NAMALWA (cell line): ENCODE measurements around the gene VSIR.

Experiments
- DNase-seq: peaks from one replicate; pipeline ENCODE4 v3.0.0-alpha.2; 2015; ENCODE audit warnings: low spot score

Gene VSIR

DNA sequence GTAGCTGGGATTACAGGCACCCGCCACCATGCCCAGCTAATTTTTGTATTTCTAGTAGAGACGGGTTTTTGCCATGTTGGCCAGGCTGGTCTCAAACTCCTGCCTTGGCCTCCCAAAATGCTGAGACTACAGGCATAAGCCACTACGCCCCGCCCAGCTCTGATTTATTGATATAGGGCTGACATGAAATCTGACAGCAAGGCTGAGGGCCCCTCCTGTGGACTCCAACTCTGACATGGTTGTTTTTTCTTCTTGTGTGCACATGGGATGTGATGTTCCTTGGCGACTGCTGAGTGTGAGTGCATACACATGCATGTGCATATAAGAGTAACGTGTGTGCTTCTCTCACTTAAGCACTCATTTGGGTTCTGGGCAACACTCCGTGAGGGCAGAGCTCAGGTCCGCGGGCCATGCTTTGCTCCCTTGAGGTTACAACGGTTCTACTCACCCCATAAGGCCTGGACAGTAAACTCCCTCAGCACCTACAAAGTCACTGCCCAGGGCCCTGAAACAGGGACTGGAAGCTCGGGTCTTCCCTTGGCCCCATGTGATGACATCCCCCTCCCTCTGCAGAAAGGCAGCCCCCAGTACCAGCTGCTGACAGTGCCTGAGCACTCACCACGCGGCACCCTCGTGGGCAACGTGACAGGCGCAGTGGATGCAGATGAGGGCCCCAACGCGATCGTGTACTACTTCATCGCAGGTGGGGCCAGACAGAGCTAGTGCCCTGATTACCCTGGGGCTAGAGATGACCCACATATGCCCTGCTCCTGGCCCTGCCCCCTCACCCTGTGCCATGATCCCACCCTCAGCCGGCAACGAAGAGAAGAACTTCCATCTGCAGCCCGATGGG is 33.6 kb upstream of the VSIR start:
- no peak for DNase-seq

DNA sequence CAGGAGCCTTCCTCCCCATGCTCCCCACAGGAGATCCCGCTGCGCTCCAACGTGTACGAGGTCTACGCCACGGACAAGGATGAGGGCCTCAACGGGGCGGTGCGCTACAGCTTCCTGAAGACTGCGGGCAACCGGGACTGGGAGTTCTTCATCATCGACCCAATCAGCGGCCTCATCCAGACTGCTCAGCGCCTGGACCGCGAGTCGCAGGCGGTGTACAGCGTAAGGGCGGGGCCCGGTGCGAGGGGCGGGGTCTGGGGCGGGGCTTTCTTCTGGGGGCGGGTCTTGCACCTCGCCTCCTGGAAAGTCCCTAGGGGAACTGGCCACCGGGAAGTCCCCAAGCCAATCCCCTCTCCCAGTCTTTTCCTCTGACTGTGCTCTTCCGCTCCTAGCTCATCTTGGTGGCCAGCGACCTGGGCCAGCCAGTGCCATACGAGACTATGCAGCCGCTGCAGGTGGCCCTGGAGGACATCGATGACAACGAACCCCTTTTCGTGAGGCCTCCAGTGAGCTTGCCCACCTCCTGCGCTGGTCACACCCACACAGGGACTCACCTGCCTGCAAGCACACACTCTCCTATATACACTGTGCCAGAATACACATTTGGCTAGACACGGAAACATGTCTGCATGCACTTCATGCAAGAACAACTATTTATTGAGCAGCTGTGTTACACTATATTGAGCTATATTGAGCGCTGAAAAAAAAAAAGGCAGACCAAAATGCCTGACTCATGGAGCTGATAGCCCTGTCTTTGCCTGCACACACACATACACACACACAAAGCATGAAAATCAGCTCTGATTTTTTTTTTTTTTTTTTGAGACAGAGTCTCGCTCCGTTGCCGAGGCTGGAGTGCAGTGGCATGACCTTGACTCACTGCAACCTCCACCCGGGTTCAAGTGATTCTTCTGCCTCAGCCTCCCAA is 32.7 kb upstream of the VSIR start:
- DNase-seq, result no peak

GRCh38 chr10:71804077-71804476 is 30.8 kb upstream of the VSIR start:
- DNase-seq, result no peak

DNA sequence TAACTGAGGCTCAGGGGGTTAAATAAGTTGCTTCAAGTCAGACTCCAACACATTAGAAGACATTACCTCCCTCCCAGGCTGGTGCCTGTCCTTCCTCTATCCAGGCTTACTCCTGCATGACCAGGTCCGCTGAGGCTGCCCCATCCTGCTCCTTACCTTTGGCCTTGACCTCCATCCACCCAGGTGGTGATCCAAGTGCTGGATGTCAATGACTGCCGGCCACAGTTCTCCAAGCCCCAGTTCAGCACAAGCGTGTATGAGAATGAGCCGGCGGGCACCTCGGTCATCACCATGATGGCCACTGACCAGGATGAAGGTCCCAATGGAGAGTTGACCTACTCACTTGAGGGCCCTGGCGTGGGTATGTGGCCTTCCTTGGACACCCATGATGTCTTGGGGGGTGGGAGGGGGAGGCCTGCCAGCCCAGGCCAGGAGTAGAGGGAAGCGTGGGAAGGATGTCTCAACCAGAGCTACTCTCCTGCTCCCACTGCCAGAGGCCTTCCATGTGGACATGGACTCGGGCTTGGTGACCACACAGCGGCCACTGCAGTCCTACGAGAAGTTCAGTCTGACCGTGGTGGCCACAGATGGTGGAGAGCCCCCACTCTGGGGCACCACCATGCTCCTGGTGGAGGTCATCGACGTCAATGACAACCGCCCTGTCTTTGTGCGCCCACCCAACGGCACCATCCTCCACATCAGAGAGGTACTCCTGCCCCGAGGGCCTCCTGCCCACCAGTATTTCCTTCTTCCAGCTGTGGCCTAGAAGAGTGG is 29.6 kb upstream of the VSIR start:
- no peak for DNase-seq

DNA sequence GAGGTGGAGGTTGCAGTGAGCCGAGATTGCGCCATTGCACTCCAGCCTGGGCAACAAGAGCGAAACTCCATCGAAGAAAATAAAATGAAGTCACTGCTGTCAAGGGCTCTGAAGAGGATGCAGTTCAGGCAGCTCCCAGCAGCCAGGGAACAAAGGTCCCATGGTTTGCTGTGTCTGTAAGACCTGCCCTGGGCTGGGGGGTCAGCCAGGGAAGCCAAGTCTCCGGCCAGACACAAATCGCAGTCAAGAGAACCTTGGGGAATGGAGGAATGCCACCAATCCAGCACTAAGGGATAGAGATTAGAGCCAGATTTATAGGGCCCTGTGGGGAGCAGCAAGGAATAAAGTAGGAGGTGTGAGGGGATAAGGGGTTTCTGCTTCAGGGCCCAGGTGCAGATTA is 28.9 kb upstream of the VSIR start:
- DNase-seq, result no peak

- DNase-seq, result peak; percentile 46
Observed at GRCh38 chr10:71801361-71801760, 28.0 kb upstream of the VSIR start.

- no peak for DNase-seq
Observed at GRCh38 chr10:71799608-71800453, 26.5 kb upstream of the VSIR start.

GRCh38 chr10:71799112-71799511 is 25.8 kb upstream of the VSIR start:
- no peak for DNase-seq

DNA sequence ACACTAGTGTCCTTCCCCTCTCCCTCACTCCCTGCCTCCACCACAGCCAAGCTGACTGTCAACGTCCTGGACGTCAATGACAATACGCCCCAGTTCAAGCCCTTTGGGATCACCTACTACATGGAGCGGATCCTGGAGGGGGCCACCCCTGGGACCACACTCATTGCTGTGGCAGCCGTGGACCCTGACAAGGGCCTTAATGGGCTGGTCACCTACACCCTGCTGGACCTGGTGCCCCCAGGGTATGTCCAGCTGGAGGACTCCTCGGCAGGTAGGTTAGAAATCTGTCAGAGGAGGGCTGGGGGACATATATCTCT is 24.9 kb upstream of the VSIR start:
- no peak for DNase-seq

GRCh38 chr10:71797533-71798307 is 24.4 kb upstream of the VSIR start:
- DNase-seq, result no peak

DNA sequence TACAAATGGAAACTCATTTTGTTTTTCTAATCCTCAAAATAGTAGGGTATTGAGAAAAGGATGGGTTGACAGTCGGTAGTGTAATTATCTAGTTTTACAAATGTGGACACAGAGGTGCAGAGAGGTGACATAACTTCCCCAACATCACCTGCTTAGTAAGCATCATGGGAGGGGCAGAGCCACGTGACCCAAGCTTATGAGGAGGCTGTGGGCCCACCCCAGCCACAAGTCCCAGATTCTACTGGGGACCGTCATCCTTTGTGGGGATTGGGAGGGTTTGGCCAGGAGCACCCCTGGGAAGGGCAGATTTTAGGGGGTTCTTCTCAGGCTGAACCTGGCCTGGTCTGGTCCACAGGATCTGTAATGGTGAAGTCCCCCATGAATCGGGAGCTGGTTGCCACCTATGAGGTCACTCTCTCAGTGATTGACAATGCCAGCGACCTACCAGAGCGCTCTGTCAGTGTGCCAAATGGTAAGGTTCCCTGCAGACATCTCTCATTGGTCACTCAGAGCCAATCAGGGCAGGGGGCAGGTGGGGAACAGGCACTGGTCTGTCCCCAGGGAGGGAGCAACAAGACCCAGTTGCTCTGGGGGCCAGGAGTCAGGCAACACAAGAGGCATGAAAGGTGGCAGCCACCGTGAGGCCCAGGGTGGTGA is 23.6 kb upstream of the VSIR start:
- DNase-seq, result peak; percentile 36

DNA sequence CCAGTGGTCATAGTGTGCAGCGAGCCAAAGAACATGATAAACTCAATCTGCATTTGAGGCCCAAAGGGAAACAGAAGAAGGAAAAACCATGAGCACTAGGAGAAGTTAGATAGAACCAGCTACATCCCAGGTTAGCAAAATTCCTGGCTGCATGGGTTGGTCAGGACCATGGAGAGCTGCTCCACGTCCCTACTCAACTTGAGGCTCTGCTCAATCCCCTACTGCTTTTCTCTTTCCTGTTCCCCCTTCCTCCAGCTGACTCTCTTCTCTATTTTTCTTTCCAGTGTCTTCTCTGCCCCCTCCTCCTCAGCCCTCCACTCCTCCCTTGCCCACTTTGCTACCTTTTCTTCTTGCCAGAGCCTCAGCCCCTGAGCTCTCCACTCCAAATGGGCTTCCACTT is 21.9 kb upstream of the VSIR start:
- no peak for DNase-seq

GRCh38 chr10:71790749-71791440 is 17.6 kb upstream of the VSIR start:
- DNase-seq, result no peak

- no peak for DNase-seq
Observed at GRCh38 chr10:71789871-71790270, 16.6 kb upstream of the VSIR start.

GRCh38 chr10:71788954-71789353 is 15.6 kb upstream of the VSIR start:
- no peak for DNase-seq

DNA sequence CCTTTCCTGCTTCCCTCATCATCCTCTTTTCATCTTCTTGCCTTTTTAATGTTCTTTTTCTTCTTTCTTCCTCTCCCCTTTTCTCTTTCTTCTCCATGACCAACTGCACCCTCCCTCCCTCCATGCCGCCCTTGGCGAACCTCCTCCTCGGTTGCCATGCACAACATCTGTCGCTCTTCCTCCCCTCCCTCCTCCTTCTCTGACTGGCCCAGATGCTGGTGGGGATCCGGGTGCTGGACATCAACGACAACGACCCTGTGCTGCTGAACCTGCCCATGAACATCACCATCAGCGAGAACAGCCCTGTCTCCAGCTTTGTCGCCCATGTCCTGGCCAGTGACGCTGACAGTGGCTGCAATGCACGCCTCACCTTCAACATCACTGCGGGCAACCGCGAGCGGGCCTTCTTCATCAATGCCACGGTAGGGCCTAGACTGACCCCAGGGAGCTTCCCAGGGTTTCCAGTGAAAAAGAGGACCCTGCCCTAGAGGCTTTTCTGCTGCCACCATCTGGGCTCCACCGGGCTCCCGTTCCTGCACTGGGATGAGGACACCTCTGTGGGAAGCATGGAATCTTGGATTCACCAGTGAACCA is 11.5 kb upstream of the VSIR start:
- DNase-seq, result no peak

DNA sequence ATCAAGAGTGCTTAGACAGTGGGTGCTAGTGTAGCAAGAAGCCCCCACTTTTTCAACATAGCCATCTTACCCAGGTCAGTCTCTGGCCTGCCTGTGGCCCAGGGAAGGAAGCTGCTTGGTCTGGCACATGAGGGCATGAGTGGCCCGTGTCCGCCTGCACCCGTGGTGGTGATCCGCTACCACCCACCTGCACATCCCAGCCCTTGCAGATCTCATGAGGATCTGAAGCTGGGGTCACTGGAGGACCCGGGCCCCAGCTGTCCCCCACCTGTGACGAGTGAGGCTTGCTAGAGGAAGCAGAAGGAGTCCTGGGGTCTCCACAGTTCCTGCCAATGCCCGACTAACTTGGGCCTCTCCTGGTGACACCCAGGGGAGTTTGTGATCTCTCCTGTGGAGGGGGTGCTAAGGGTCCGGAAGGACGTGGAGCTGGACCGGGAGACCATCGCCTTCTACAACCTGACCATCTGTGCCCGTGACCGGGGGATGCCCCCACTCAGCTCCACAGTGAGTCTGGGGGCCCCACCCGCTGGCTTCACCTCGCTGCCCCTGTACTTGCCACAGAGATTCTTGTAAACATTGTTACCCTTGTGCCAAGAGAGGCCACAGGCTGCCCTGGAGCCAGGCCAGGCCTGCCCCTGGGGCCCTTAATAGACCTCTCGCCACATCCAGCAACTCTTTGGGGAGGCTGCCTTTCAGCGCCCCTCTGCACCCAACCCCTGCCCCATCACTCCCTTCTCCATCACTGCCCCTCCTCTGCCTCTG is 10.8 kb upstream of the VSIR start:
- no peak for DNase-seq

DNA sequence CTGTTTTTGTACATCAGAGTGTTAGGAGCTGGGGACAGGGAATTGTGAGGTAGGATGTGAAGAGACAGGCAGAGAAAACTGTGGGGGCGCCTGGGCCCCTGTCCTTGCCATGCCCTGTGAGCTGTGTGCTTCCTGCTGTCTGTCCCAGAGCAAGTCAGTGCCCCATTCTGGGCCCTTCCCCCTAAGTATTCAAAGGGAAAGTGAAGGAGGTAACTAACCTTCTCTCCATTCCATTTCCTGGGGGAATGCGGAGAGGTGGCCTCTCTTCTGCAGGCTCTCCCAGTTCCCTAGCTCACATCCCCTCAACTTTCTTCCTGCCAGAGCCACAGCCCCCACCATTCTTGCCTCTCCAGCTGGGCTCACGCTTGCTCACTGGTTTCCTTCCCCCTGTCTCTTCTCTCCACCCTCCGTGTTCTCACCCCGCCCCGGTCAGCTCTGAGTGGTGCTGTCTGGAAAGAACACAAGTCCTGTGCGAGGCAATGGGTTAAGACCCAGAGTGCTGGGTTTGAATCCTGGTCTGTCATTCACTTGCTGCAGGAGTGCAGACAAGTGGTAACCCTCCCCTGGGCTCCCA is 9.7 kb upstream of the VSIR start:
- DNase-seq, result no peak
